Esophagus muscularis mucosa (tissue), 3 donors: ENCODE data around the gene SP2.

Source experiments
- CTCF ChIP-seq, 3 experiments: fragments of 200-600 bp in 2 of 3; fragments of 450-650 bp in 1 of 3; sonication (generic) in 2 of 3; IDR thresholded peaks; one replicate each; pipeline ENCODE4 v1.5.1; 2017 to 2019; ENCODE audit warnings: antibody characterized with exemption in 3 of 3, mild to moderate bottlenecking in 2 of 3, moderate library complexity in 1 of 3
- POLR2A ChIP-seq: fragments of 450-650 bp; IDR thresholded peaks from one replicate; pipeline ENCODE4 v1.6.1; 2017; ENCODE audit warnings: antibody characterized with exemption, moderate library complexity, mild to moderate bottlenecking, low read depth

GRCh38 chr17:47961406-47961805, 65.4 kb downstream of the SP2 start:
- TF ChIP-seq CTCF (IDR thresholded peaks at IDR 0.05) (no peak), POLR2A (no peak)
